SHP77 treated with DMSO at 0.1 percent for 48 hours (cell line): ENCODE measurements around the gene PKMYT1.
"Not testable (repeated sequence)": the region's sequence is repeated elsewhere in the genome, so short reads cannot be mapped to it uniquely, and the experiment has no call there.

Experiments
- DNase-seq: peaks from one replicate; lab custom pipeline; 2025; lab: John Stamatoyannopoulos, UW

The PKMYT1 gene

DNA sequence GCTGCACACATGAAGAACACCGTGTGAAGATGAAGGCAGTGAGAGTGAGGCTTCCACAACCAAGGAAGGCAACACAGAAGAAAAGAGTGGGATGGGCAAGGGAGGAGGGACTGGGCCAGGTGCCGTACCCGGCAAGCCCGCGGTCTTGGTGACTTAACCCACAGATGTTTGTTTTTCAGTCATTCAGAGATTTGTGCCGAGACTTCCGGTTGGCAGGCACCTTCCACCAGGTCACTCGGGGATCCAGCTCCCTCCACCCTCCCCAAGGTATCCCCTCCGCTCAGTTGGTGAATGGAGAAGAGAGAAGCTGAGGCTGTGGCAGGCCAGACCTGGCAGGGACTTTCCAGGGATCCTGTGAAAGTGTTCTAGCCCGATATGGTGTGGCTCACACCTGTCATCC, 21.0 kb downstream of the PKMYT1 start:
- DNase-seq, result no peak

- DNase-seq, result no peak
These were observed 23.7 kb downstream of the PKMYT1 start for GRCh38 chr16:2956579-2956956.

DNA sequence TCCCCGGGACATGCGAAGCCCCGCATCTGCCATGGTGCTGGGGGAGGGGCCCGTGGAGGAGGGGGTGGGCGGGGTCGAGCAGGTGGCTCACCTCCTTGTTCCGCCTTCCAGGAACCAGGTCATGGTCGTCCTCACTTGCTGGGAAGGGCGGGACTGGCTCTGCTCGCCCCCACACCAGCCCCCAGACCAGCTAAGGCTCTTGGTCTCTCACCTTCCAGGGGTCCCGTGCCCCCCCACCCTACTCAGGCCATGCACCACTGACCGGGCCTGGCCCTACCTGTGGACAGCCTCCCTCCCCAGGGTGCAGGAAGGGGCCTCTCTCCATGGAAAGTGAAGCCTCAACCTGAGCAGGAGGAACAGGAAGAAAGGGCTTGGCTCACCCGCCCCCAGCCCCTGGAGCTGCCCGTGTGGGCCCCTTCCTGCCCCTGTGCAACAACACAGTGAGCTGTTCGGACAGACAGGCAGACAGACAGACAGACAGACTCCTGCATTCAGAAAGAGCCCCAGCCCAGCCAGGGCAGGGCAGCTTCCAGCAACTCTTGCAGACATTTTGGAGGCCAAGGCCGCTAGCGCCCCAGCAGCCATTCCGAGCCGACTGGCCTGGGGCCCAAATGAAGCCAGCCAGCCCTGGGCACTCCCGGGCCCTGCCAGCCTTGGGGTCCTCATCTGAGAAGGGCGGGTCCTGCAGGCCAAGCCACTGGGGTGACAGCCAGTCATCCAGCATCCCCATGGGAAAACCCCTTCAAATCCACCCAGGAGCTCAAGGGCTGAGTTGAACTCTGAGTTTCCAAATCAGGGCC, 24.3 kb downstream of the PKMYT1 start:
- no peak for DNase-seq

DNA sequence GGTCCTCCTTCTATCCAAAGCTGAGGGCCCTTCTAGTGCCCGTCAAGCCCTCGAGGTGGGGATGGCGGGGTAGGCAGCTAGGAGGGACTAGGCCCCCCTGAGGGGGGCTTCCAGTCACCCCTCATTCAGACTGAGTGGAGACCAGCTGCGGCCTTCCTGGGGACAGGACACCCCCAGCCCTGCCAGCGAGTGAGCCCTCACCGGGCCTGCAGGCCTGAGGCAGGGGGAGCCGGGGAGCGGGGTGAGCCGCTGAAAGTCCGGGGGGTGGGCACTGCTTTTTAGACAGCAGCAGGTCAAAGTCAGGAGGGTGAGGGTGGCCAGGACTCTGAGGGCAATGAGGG, 24.8 kb downstream of the PKMYT1 start:
- no peak for DNase-seq

DNA sequence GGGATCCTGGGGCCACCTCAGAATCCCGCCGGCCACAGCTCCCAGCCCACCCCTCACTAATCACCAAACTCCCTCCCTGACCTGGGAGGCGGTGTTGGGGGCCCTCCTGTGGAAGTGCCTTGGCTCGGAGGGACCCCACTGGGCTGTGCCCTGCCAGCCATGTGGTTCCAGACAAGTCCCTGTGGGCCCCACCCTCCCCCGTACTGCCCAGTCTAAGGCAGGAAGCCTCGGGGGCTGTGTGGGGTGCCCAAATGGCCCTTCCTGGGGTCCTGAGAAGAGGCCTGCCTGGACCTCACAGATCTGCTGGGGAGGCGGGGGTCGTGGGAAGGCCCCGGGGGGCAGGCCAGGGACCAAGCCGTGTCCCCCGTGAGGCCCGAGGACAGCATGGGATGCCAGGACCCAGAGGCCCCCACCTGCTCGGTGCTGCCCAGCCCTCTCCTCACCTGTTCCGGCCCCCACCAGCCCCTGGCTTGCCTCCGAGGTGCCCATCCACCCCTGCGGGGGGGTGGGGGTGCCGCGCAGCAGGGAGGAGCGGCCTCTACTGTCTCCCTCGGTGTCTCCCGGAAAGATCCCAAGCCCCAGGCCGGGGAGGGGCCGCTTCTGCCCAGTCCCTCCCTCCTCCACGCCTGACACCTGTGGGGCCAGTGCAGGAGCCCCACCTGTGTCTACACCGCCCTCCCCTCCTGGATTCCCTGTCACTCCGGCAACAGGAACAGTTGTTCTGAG, 25.4 kb downstream of the PKMYT1 start:
- DNase-seq, result no peak

DNA sequence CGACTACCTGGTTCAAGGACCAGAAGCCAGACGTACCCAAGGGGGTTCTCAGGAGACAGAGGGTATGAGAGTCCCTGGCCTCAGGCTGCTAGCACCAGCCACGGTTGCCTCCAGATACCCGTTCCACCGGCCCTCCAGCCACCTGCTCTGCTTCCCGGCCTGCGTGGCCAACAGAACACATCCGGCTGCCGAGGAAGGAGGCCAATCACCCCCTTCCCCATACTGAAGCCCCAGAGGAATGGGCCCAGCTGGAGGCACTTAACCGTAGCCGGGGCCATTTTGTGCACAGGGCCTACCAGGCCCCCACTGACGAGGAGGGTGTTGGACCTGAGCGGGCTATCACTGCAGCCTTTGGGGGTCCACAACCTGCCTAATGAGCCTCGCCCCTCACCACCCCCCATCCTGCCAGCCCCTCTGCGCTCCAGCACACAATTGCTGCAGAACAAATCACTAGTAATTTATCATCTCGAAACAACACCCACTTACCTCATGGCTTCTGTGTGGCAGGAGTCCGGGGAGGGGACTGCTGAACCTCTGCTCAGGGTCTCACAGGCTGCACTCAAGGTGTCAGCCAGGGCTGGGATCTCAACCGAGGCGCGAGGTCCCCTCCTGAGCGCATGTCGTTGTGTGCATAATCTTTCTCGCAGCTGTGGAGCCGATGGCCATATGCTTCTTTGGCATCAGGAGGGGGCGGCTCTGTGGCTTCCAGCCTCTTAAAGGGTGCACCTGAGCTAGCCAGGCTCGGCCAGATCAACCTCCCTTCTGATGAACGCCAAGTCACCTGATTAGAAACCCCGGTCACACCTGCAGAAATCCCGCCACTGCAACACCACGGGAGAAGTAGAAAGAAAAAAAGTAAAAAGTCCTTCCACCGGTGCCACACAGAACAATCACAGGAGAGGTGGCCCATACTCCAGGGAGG, 26.3 kb downstream of the PKMYT1 start:
- DNase-seq, result peak; percentile 9

DNA sequence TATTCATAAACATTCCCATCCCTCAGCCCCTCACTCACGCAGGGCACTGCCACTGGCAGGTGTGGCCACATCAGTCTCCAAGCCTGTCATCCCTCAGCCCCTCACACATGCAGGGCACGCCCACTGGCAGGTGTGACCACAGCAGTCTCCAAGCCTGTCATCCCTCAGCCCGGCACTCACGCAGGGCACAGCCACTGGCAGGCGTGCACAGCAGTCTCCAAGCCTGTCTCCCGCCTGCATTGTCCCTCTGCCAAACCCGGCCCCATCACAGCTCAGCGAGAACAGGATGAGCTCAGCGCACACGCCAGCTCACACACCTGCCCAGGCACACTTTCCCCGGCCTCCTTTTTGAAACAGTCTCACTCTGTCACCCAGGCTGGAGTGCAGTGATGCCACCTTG, 27.6 kb downstream of the PKMYT1 start:
- peak; percentile 66 for DNase-seq

DNA sequence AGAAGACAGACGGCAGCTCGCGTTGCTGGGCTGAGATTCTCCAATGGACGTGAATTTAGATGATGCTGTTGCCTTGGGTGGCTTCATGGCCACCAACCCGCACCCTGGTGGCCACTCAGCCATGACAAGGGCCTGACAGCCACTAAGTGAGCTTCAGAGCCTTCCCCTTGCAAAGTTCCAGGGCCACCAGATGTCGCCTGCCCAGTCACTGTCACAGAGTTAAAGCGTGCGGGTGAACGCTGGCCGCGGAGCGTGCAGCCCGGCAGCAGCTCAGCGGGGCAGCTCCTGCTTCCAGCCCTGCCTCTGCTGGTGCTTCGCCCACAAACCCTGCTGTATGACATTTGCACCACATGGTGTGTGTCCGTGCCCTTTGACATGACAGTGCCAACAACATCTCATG, 29.5 kb downstream of the PKMYT1 start:
- DNase-seq, result no peak

DNA sequence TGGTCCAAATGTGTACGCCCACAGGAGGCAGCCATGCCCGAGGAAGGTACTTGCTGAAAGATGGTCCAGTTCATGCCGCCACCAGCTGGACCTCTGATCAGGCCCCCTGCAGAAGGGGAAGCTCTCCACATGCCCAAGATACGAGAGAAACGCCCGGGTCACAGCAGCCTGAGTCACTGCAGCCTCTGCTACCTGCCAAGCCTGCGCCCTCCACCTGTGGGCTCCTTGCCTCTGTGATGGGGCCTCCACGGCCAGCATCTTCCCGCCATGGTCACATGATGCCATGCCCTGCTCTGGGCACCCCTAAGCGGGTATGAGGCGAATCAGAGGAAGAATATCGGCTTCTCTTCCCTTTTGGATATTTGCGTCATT, 29.9 kb downstream of the PKMYT1 start:
- DNase-seq, result no peak

DNA sequence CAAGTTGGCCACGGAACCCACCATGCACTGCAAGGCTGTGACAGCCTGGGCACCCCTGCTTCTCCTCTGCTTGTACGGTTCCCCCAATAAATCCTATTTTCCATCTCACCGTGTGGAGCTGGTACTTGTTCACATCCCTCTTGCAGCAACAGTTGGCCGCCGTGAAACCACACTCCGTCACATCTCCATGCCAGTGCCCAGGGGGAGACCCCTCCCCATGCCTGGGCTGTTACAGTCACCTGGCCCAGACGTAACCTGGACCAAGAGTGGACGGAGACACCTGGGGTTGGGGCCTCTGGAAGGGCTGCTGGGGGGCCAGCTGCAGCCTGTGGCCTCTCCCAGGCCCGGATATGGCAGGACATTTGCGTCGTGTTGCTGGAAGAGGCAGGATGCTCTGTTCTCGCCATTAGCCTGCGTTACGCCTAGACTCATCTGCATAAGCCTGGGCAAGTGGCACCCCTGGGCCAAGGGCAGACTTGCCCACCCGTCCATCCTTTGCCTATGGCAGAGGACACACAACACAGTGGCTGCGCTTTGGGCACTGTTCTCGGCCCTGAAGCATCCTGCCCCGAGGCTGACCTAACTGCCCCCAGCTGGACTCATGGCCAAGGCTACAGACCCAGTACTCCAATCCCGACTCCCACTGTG, 30.4 kb downstream of the PKMYT1 start:
- DNase-seq, result no peak

GRCh38 chr16:2948807-2949704, 31.2 kb downstream of the PKMYT1 start:
- DNase-seq, result no peak

- DNase-seq, result no peak
These were observed 33.6 kb downstream of the PKMYT1 start for GRCh38 chr16:2946649-2947048.

DNA sequence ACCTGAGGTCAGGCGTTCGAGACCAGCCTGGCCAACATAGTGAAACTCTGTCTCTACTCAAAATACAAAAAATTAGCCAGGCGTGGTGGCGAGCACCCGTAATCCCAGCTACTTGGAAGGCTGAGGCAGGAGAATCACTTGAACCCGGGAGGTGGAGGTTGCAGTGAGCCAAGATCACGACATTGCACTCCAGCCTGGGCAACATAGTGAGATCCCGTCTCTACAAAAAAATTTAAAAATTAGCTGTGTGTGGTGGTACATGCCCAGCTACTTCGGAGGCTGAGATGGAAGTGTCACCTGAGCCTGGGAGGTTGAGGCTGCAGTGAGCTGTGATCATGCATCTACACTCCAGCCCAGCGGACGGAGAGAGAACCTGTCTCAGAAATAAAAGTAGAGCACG, 36.5 kb downstream of the PKMYT1 start:
- not testable (repeated sequence) for DNase-seq

DNA sequence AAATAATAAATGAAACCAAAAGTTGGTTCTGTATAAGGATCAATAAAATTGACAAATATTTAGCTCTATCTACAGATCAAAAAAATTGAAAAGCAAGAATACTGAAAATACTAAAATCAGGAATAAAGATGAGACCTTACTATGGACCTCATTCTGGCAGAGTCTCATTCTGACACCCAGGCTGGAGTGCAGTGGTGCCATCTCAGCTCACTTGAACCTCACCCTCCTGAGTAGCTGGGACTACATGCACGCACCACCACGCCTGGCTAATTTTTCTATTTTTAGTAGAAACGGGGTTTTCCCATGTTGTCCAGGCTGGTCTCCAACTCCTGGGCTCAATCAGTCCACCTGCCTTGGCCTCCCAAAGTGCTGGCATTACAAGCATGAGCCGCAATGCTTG, 38.2 kb downstream of the PKMYT1 start:
- no peak for DNase-seq

DNA sequence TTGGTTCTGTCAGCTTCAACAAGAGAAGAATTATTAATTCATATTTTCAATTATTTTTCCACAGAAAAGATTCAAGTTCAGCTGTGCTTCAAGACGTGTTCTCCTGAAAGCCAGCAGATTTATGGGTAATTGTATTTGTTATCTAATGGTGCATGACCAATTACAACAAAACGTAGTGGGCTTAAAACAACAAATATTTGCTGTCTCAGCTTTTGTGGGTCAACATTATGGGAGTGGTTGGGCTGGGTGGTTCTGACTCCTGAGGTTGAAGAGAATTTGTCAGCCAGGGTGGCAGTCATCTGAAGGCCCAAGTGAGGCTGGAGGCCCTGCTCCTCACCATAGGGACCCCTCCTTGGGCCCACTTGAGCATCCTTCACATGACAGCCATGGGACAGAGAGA, 40.3 kb downstream of the PKMYT1 start:
- DNase-seq, result no peak

GRCh38 chr16:2938206-2938605, 42.0 kb downstream of the PKMYT1 start:
- no peak for DNase-seq

DNA sequence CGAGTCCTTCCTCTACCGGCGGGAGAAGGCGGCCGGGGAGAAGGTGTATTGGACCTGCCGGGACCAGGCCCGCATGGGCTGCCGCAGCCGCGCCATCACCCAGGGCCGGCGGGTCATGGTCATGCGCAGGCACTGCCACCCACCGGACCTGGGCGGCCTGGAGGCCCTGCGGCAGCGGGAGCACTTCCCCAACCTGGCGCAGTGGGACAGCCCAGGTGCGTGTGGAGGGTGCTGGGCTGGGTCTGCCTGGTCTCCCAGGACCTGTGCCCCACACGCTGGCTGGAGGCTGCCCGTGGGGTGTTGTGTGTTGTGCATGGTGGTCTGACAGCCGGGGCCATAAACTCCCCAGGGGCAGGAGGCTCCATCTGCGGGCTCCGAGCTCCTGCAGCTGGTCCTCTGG, 43.1 kb downstream of the PKMYT1 start:
- no peak for DNase-seq

DNA sequence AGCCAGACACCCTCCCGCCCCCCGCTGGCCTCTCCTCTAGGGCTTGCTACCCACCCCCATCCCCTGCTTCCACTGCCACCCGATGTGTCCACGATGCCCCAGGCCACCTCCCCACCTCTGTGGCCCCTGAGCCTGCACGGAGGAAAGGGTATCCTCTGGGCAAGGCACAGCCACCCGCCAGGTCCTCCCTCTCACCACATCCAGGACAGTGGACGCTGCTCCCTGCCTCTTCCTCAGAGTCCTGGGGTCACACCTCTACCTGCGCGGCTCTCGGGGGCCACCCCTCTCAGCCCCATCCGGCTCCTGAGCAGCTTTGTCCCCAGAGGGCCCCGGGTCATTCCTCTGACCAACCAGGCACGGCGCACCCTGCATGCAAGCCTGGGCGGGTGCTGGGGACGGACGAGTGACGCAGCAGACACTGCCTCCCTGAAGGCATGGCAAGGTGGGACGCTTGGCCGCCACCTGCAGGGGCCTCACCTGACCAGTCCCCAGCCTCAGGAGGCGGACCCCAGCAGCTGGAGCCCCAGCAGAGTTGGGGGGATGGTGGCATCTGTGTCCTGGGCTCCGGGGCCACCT, 43.7 kb downstream of the PKMYT1 start:
- no peak for DNase-seq

DNA sequence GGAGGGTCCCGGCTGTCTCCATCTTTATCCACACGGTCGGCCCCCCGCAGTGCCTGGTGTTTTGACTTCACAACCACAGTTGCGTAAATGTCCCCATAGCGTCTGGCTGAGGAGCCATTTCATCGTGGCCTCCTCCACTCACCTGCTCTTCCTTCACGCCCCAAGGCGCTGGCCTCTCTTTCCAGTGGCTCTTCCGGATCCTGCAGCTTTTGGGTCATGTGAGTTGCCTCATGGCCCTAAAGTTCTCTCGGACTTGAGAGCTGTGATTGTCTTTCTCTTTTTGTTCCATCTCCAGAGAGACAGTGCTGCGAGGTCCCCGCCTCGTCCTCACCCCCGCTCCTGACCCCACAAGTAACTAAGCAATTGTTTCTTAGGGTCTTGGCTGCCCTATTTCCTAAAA, 45.8 kb downstream of the PKMYT1 start:
- DNase-seq, result no peak

DNA sequence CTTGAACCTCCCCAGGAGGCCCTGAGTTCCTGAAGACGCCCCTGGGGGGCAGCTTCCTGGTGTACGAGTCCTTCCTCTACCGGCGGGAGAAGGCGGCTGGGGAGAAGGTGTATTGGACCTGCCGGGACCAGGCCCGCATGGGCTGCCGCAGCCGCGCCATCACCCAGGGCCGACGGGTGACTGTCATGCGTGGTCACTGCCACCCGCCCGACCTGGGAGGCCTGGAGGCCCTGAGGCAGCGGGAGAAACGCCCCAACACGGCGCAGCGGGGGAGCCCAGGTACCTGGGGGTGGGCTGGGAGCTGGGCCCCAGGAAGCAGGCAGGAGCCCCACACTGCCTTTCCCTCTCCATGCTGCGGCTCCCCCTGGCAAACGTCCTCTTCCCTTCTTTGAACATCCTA, 46.5 kb downstream of the PKMYT1 start:
- no peak for DNase-seq

GRCh38 chr16:2933136-2933535, 47.1 kb downstream of the PKMYT1 start:
- no peak for DNase-seq
